ENCODE measurements around the gene ZPBP. TPM values are rescaled to one million over a fixed set of nuclear protein-coding genes. Genes with fewer than 3 reads are reported as not detected.

ZPBP gene
- total and polyA plus RNA-seq, 2 donors, result 0.21 TPM; not detected in 1

DNA sequence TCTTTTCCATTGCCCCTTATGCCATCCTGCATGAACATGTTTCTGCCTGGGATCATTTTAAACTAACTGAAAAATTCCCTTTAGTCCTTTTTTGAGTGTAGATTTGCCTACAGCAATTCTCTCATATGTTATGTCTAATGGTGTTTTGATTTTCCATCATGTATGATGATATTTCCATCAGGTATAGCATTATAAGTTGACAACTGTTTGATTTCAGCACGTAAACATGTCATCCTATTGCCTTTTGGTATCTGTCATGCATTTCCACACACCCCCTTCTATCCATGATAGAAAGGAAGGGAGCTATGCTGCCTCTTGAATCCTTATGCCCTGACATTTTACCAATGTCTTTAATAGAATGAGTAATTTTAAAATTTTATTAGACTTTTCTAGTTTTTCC lies 116.8 kb downstream of the ZPBP start:
- Histone ChIP-seq H3K36me3 (ENCODE audit: insufficient read depth) (no peaks in the 10 kb centered on the region), H3K27ac (ENCODE audit: low read depth) (no peak overlapping the region), H3K4me3 (ENCODE audit: low read depth, low read length) (no peak overlapping the region), H3K4me1 (ENCODE audit: insufficient read depth) (no peaks in the 10 kb centered on the region)
- DNase-seq (ENCODE audit: extremely low spot score), result no peak
- WGBS, result 59% methylated on average over 1 of the region's 1 CpG

DNA sequence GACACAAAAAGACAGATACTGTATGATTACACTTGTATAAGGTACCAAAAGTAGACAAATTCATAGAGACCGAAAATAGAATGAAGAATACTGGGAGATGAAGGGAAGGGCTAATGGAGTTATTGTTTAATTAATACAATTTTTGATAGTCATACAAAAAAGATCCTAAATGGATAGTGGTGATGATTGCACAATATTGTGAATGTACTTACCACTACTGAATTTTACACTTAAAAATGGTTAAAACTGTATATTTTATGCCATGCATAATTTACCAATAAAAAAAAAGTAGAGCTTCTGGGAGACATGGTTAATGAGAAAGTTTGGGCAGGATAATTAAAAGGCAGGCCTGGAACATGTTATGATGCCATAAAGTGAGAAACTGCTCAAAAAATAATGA lies 119.0 kb downstream of the ZPBP start:
- WGBS, result 93% methylated on average over 1 of the region's 1 CpG

DNA sequence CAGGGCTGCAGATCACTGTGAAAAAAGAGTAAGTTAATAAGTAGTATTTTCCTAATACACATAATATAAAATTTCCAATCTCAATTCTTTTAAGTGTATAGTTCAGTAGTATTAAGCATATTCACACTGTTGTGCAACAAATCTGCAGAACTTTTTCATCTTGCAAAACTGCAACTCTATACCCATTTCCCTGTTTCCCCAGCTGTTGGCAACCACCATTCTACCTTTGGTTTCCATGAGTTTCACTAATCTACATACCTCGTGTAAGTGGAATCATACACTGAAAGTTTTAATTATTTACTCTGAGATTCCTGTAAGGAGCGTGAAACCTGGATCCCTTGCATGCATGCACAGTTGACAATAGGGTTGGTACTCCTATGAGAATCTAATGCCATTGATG lies 155.4 kb downstream of the ZPBP start:
- WGBS, result 85% methylated on average over 2 of the region's 2 CpGs
- Histone ChIP-seq H3K27ac (ENCODE audit: low read depth) (no peak overlapping the region), H3K36me3 (ENCODE audit: insufficient read depth) (no peaks in the 10 kb centered on the region), H3K4me3 (ENCODE audit: low read depth, low read length) (no peak overlapping the region), H3K4me1 (ENCODE audit: insufficient read depth) (no peaks in the 10 kb centered on the region)
- DNase-seq (ENCODE audit: extremely low spot score), result no peak

More for the DNA sequence above, 119.0 kb downstream of the ZPBP start:
- no peak for DNase-seq (ENCODE audit: extremely low spot score)
- Histone ChIP-seq H3K36me3 (ENCODE audit: insufficient read depth) (no peaks in the 10 kb centered on the region), H3K27ac (ENCODE audit: low read depth) (no peak overlapping the region), H3K4me1 (ENCODE audit: insufficient read depth) (no peaks in the 10 kb centered on the region), H3K4me3 (ENCODE audit: low read depth, low read length) (no peak overlapping the region)

DNA sequence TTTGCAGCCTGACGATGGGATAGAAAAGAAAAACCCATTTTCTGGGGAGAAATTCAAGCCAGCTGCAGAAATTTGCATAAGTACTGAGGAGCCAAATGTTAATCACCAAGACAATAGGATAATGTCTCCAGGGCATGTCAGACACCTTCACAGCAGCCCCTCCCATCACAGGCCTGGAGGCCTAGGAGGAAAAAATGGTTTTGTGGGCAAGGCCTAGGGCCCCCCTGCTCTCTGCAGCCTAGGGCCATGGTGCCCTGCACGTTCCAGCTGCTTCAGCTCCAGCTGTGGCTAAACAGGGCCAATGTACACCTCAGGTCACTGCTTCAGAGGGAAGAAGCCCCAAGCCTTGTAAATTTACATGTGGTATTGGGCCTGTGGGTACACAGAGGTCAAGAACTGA lies 161.4 kb downstream of the ZPBP start:
- no peak for DNase-seq (ENCODE audit: extremely low spot score)
- 82% methylated on average over 2 of the region's 2 CpGs for WGBS
- no peaks in the 10 kb centered on the region for H3K4me1 ChIP-seq (ENCODE audit: insufficient read depth)
- H3K36me3 ChIP-seq (ENCODE audit: insufficient read depth), result no peaks in the 10 kb centered on the region
- no peak overlapping the region for H3K27ac ChIP-seq (ENCODE audit: low read depth)
- no peak overlapping the region for H3K4me3 ChIP-seq (ENCODE audit: low read depth, low read length)

DNA sequence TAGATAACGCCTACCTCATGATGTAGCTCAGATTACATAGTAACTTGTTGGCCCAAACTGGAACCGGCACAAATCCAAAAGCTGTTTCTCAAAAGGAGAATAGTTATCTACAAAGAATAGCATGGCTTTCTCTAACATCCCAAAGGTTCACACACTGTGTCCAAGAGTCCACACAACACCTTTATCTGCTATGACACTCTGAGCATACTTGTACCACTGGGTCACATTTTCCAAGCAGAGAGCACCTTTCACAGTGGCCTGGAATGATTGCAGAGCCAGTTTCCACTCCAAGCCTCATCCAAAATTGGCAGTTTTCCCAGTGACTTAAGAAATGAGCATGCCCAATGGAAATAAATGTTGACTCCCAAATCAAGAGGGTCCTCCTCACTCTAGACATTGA lies 164.3 kb downstream of the ZPBP start:
- H3K27ac ChIP-seq (ENCODE audit: low read depth), result no peak overlapping the region
- no peaks in the 10 kb centered on the region for H3K36me3 ChIP-seq (ENCODE audit: insufficient read depth)
- WGBS, result 91% methylated on average over 2 of the region's 2 CpGs
- no peak overlapping the region for H3K4me3 ChIP-seq (ENCODE audit: low read depth, low read length)
- no peak for DNase-seq (ENCODE audit: extremely low spot score)
- no peaks in the 10 kb centered on the region for H3K4me1 ChIP-seq (ENCODE audit: insufficient read depth)

DNA sequence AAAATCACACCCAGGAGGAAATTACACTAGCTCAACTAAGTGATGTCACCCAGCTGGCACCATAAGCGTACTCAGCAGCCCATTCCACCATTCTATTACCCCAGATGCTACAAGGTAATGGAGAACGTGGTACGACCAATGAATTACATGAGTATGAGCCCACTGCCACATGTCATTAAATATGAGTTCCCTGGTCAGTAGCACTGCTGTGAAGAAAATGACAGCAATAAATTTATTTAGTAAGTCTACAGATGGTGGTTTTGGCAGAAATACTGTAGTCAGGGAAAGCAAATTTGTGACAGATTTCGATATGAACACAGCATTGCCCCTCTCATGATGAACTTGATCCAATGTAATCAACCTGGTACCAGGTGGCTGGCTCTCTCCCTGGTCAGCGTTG lies 165.4 kb downstream of the ZPBP start:
- Histone ChIP-seq H3K4me1 (ENCODE audit: insufficient read depth) (no peaks in the 10 kb centered on the region), H3K36me3 (ENCODE audit: insufficient read depth) (no peaks in the 10 kb centered on the region), H3K27ac (ENCODE audit: low read depth) (no peak overlapping the region), H3K4me3 (ENCODE audit: low read depth, low read length) (no peak overlapping the region)
- 86% methylated on average over 5 of the region's 5 CpGs for WGBS
- no peak for DNase-seq (ENCODE audit: extremely low spot score)

DNA sequence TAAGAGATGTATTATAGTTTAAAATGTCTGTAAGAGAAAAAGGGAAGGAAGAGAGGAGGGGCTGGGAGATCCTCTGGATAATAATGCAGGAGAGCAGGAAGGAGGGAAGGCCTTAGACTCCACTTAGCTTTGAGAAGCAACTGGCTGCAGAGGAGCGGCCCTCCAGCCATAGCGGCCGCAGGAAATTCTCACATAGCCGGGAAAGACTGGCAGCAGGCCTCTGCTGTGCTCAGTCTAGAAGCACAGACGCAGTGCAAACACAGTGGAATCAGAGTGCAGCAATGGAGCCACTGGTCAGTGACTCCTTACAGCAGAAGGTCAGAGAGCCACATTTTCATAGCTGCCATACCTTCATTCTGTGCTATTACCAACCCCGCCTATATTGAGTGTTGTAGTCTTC lies 166.3 kb downstream of the ZPBP start:
- H3K36me3 ChIP-seq (ENCODE audit: insufficient read depth), result no peaks in the 10 kb centered on the region
- H3K4me1 ChIP-seq (ENCODE audit: insufficient read depth), result no peaks in the 10 kb centered on the region
- no peak for DNase-seq (ENCODE audit: extremely low spot score)
- 87% methylated on average over 6 of the region's 6 CpGs for WGBS
- H3K27ac ChIP-seq (ENCODE audit: low read depth), result no peak overlapping the region
- no peak overlapping the region for H3K4me3 ChIP-seq (ENCODE audit: low read depth, low read length)

DNA sequence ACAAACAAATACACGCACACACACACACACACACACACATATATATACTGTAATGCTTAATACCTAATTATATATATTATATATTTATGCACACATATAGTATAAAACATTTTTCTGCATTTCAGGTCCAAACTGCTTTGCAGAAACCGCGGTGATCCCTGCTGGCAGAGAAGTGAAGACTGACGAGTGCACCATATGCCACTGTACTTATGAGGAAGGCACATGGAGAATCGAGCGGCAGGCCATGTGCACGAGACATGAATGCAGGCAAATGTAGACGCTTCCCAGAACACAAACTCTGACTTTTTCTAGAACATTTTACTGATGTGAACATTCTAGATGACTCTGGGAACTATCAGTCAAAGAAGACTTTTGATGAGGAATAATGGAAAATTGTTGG lies 181.1 kb downstream of the ZPBP start:
- Histone ChIP-seq H3K4me1 (ENCODE audit: insufficient read depth) (no peaks in the 10 kb centered on the region), H3K27ac (ENCODE audit: low read depth) (no peak overlapping the region), H3K36me3 (ENCODE audit: insufficient read depth) (no peaks in the 10 kb centered on the region), H3K4me3 (ENCODE audit: low read depth, low read length) (no peak overlapping the region)
- no peak for DNase-seq (ENCODE audit: extremely low spot score)
- WGBS, result 86% methylated on average over 8 of the region's 8 CpGs

DNA sequence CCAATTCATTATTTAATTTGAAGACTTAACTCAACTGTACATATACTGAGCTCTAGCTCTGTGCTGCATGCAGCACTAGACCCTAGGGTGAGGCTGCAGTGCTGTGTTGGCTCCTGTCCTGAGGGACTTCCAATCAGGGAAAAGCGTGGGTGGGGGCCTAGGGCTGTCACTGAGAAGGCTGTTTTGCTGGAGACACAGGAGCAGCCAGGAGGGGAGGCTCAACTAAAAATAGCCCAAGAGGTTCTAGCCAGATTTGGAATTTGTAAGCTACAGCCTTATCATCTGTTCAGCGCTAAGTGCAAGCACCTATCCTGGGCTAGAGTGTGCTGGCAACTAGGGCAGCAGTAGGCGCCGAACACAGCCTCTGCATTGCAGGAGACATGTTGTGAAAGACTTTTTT lies 198.5 kb downstream of the ZPBP start:
- H3K4me3 ChIP-seq (ENCODE audit: low read depth, low read length), result no peak overlapping the region
- no peaks in the 10 kb centered on the region for H3K4me1 ChIP-seq (ENCODE audit: insufficient read depth)
- no peak for DNase-seq (ENCODE audit: extremely low spot score)
- no peak overlapping the region for H3K27ac ChIP-seq (ENCODE audit: low read depth)
- 82% methylated on average over 4 of the region's 4 CpGs for WGBS
- no peaks in the 10 kb centered on the region for H3K36me3 ChIP-seq (ENCODE audit: insufficient read depth)

DNA sequence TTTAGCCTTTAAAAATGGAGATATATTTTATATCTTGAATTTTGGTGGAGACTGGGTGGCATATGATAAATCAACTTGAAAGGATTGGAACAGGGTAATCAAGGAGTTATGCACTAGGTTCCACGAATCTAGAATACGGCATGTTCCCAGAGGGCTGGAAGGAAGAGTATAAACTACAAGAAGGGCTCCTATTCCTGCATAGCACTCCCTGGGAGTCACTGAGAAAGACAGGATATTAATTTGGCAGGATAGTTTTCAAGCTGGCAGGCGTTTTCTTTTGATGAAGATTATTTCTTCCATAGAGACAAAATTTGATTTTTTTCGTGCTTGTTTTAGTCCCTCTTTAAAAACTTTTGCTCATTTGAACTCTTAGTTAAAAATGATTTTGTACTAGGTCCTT lies 199.9 kb downstream of the ZPBP start:
- Histone ChIP-seq H3K27ac (ENCODE audit: low read depth) (no peak overlapping the region), H3K4me3 (ENCODE audit: low read depth, low read length) (no peak overlapping the region), H3K36me3 (ENCODE audit: insufficient read depth) (no peaks in the 10 kb centered on the region), H3K4me1 (ENCODE audit: insufficient read depth) (no peaks in the 10 kb centered on the region)
- DNase-seq (ENCODE audit: extremely low spot score), result no peak
- 62% methylated on average over 4 of the region's 4 CpGs for WGBS

DNA sequence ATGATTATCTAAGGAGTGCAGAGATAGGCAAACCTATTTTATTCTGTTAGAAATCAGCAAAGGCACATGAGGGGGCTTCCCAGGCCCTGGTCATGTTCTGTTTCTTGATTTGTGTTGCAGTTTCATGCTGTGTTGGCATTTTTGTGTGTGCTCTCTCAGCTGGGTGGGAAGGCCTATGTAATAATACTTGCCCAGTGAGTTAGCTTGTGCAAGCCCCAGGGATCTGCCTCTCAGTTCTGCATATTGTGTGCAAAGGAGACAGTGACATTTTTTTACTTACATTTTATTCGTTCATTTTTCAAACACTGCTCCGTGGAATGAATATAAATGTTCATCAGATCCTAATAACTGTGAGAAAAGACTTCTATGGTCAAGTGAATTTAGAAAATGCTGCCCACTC lies 200.6 kb downstream of the ZPBP start:
- no peak overlapping the region for H3K4me3 ChIP-seq (ENCODE audit: low read depth, low read length)
- DNase-seq (ENCODE audit: extremely low spot score), result no peak
- H3K36me3 ChIP-seq (ENCODE audit: insufficient read depth), result no peaks in the 10 kb centered on the region
- 88% methylated on average over 2 of the region's 2 CpGs for WGBS
- no peaks in the 10 kb centered on the region for H3K4me1 ChIP-seq (ENCODE audit: insufficient read depth)
- H3K27ac ChIP-seq (ENCODE audit: low read depth), result no peak overlapping the region

Other genes starting within 250 kb of the ZPBP start
- 7.8 TPM for gene IKZF1, start 211.5 kb upstream of the ZPBP start, total RNA-seq
- 3.5 TPM for gene IKZF1, start 211.5 kb upstream of the ZPBP start, polyA plus RNA-seq

Data from urinary bladder (tissue), 4 donors.